ENCODE data around the gene MINDY1. TPM values are rescaled to one million over a fixed set of nuclear protein-coding genes. Genes with fewer than 3 reads are reported as not detected.

The MINDY1 gene
- 10 to 100 TPM; 38.7 to 47.0 (median 39.3) TPM for polyA plus RNA-seq (ENCODE audit: insufficient read length in 4 of 4)

DNA sequence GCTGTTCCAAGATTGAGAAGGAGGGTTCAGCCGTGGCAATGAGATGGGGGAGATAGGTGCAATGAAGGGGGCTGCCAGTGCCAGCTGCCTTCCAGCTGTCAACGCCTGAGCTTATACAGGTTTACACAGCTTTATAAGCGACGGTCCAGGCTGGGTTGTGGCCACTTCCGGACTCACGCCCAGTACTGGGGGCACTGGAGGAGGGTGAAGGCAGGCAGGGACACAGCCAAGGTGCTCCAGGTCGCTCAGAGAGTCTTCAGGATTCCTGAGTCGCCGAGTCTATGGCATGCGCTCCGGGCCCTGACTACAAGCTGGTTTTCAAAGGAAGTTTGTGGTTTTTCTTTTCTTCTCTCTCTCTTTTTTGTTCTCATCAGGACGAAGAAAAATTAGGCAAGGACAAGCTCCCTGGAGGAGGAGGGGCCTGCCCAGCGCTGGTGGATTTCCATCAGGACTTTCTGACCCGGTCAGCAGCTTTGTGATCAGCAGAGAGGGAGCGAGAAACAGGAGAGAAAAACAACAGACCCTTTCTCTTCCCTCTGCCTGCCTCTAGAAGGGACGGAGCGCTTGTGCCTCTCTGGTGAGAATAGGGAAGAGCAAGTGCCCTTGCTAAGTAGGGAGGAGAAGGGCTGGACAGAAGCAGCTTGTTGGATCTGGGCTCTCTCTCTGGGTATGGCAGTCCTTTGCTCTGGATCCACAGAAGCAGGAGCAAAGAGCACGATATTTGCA lies at the start of gene MINDY1:
Gene MINDY1, minus strand, starts transcription at position 576 of the 726 bp plus-strand sequence. CDS start 4,285 bp downstream, outside the sequence.
- peak in 3 of 4 donors; percentile 69 to 78 (median 77) for DNase-seq (ENCODE audit: low read depth in 4 of 4, low spot score in 3 of 4)

DNA sequence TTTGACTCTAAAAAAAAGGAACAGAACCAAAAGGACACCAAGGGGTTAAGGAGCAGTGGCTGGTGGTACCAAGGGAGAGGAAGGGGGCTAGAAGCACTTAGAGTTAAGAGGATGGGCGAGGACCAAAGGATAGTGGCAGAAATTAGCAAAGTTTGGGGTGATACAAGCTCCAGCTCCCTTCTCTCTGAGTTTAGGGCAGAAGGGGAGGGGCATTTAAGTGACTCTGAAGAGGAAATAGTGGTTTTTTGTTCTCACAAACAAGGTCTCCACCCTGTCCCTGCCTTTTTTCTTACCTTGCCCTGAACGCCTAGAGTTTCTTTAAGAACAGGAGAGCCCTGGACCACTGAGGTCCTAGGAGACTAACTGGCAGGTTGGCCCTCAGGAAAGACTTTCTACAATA lies 49.4 kb upstream of the MINDY1 start:
- no peak for DNase-seq (ENCODE audit: low read depth in 4 of 4, low spot score in 3 of 4)

DNA sequence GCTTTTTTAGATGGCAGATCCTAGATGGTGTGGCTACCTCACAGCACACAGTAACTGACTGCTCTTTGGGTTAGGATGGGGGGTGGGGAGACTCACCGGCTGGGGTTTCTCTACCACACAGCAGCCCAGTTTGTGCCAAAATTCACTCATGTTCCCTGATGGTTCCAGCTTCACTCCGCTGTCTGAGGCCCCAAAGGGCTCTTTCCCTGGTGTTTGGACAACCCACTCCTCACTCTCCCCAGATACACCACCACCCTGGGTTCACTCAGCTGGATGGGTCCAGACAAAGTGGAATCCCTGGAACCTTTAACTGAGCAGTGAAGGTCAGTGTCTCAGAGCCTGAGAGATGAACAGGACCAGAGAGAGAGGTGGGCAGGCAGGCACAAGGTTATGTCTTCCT lies 48.9 kb upstream of the MINDY1 start:
- no peak for DNase-seq (ENCODE audit: low read depth in 4 of 4, low spot score in 3 of 4)

- DNase-seq (ENCODE audit: low read depth in 4 of 4, low spot score in 3 of 4) = no peak
Measured at GRCh38 chr1:151054971-151055547, 48.4 kb upstream of the MINDY1 start.

GRCh38 chr1:151051356-151052009 lies 44.8 kb upstream of the MINDY1 start:
- no peak for DNase-seq (ENCODE audit: low read depth in 4 of 4, low spot score in 3 of 4)

DNA sequence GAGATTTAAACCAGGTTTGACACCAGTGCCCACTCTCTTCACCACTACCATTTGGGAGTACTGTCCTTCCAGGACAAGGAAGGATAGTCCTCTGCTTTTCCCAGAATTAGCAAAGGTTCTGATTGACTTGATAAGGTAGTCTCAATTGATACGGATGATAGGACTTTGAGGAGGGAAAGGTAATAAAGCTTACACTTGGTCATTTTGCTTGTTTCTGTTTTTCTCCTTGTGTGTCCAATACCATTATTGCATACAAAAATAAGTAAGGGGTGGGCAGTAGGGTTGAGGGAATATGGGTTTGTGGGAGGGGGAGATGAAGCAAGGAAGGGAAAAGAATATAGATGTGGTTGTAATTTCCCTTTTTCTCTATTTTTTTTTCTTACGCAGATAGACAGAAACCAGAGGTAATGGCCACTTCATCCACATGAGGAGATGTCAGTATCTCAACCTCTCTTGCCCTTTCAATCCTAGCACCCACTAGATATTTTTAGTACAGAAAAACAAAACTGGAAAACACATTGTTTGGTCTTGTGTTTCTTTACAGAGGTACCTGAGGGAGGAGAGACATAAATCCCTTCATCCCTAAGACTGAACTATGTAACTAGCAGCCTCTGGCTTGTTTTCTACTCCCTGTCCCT lies 43.5 kb upstream of the MINDY1 start:
- no peak for DNase-seq (ENCODE audit: low read depth in 4 of 4, low spot score in 3 of 4)

- no peak for DNase-seq (ENCODE audit: low read depth in 4 of 4, low spot score in 3 of 4)
Measured at GRCh38 chr1:151049458-151049857, 42.8 kb upstream of the MINDY1 start.

GRCh38 chr1:151048645-151049032 lies 41.9 kb upstream of the MINDY1 start:
- DNase-seq (ENCODE audit: low read depth in 4 of 4, low spot score in 3 of 4) = no peak

GRCh38 chr1:151047925-151048644 lies 41.4 kb upstream of the MINDY1 start:
- DNase-seq (ENCODE audit: low read depth in 4 of 4, low spot score in 3 of 4) = peak in 2 of 4 donors; percentile 52 to 60

DNA sequence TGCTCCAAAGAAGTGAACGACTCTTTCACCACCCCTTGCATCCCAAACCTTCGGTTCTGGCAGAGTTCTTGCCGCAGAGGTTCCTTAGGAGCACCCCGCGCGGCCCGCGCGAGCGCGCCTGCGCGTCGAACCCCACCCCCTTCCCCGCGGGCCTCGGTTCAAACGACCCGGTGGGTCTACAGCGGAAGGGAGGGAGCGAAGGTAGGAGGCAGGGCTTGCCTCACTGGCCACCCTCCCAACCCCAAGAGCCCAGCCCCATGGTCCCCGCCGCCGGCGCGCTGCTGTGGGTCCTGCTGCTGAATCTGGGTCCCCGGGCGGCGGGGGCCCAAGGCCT lies 40.9 kb upstream of the MINDY1 start, which contains the start of gene C1orf56:
Gene C1orf56, plus strand, starts transcription at position 161 of the 334 bp plus-strand sequence. Its CDS starts 97 bp downstream, at position 258.
- DNase-seq (ENCODE audit: low read depth in 4 of 4, low spot score in 3 of 4) = peak in 1 of 4 donors; percentile 70

- no peak for DNase-seq (ENCODE audit: low read depth in 4 of 4, low spot score in 3 of 4)
Measured at GRCh38 chr1:151043163-151043562, 36.5 kb upstream of the MINDY1 start.

- no peak for DNase-seq (ENCODE audit: low read depth in 4 of 4, low spot score in 3 of 4)
Measured at GRCh38 chr1:151039521-151039920, 32.8 kb upstream of the MINDY1 start.

DNA sequence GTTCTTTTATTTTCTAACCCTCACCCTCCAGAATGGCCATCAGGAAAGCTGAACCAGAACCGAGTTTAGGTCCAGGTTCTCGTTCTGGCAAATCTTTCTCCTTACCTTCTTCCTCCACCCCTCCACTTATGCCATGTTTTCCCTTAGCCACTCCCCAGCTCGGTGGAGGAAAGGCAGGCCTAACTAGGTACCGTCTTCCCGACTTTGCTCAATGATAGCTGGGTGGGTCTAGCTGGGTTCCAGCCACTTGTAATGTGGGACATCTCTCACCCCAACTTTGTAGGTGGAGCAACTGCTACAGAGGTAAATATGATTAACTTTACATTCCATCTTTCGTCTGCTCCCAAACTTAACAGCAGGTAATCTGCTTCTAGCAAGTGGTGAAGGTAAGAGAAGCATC lies 30.3 kb upstream of the MINDY1 start:
- no peak for DNase-seq (ENCODE audit: low read depth in 4 of 4, low spot score in 3 of 4)

DNA sequence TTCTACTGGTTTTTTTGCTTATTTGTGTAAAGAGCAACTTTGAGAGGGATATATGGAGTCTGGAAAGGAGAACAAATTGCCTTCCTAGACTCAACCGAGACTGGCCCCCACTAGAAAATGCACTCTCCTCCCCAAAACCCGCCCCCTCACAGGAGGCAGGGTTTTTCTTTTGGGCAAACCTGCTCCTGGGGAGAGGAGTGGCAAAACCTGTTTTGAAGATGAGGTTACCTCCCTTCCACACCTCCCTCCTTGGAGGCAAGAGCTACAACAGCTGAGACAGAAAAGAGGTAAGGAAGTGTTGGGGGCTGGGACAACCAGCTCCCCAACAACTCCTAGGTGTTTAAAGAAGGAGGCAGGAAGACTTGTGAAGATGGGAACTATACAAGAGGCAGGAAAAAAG lies 29.7 kb upstream of the MINDY1 start, which contains the start of gene BNIPL:
Gene BNIPL, plus strand, starts transcription at position 231 of the 400 bp plus-strand sequence. Its CDS starts 140 bp downstream, at position 371.
- DNase-seq (ENCODE audit: low read depth in 4 of 4, low spot score in 3 of 4) = no peak

DNA sequence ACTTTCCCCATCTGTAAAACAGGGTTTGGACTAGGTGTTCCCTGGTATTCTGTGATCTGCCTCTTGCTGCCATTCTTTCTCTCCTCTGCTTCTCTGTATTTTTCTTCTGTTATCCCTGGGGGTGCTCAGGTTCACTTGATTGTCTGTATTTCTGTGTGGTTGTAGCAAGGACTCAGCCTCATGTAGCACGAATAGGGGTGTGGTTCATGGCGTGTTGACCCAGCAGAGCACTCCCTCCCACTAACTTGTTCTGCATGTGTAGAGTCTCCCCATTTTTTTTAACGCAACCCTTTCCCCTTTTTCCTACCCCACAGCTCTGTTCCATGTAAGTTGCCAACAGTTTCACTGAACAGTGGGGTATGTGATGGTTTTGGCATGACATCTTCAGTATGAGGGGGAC lies 28.5 kb upstream of the MINDY1 start:
- DNase-seq (ENCODE audit: low read depth in 4 of 4, low spot score in 3 of 4) = no peak

DNA sequence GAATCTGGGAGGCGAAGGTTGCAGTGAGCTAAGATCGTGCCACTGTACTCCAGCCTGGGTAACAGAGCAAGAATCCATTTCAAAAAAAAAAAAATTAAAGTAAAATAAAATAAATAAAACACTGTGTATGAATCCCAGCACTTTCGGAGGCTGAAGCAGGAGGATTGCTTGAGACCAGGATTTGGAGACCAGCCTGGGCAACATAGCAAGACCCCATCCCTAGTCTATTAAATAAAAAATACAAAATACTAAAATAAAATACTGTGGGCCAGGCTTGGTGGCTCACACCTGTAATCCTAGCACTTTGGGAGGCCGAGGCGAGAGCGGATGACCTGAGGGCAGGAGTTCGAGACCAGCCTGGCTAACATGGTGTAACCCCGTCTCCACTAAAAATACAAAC lies 25.5 kb upstream of the MINDY1 start:
- DNase-seq (ENCODE audit: low read depth in 4 of 4, low spot score in 3 of 4) = no peak

- DNase-seq (ENCODE audit: low read depth in 4 of 4, low spot score in 3 of 4) = no peak
Measured at GRCh38 chr1:151026460-151026859, 19.8 kb upstream of the MINDY1 start.

DNA sequence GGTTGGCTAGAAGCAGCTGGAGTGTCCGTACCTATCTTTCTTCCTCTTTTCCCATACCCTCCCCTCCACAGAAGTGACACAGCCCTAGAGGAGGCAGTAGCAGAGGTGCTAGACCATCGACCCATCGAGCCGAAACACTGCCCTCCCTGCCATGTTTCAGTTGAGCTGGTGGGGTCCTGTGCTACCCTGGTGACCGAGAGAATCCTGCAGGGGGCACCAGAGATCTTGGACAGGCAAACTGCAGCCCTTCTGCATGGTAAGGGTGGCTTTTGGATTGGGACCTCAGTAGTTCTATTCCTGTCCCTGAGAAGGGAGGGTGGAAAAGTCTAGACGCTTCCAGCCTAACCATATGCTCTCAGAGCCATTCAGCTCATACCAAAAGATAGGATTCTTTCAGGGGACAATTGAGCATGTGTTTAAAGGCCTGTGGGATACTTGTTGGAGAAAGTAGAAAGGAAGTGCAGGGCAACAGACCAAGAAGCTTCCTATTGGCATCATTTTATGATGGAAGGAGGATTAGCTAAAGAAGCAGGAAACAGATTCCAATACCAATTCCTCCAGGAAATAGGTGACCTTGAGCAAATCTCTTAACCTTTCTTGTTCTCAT lies 17.9 kb upstream of the MINDY1 start:
- DNase-seq (ENCODE audit: low read depth in 4 of 4, low spot score in 3 of 4) = no peak

DNA sequence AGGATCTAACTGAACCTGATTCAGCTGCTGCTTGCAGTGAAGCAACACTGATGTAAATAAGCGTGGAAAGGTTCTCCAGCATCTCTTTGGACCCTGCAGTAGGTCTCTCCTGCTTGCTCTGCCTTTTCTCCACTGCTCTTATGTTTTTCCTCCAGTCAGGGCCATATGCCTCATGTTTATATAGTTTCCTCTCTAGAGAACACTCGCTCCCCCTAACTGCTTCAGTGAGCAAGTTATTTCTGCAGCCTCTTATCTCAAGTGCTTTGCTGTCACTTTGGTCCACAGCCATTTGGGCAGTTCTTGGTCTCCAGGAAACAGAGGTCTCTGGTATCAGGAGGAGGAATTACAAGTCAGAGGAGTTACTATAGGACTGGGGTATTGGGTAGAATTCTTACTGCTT lies 6.8 kb upstream of the MINDY1 start:
- peak in 1 of 4 donors; percentile 68 for DNase-seq (ENCODE audit: low read depth in 4 of 4, low spot score in 3 of 4)

All from right renal pelvis (tissue), 4 donors.